Tibial artery (tissue), 4 donors: ENCODE measurements around the gene RNF213.

Source experiments
- DNase-seq, 2 donors: peaks; one replicate each; pipeline ENCODE4 v3.0.0-alpha.2; 2019
- H3K27ac ChIP-seq, 2 donors: fragments of 200-600 bp; sonication (generic) in 1 of 2; 1 replicate in 1 of 2; 2 replicates in 1 of 2; pipeline ENCODE4 v1.5.1; 2018 to 2019; ENCODE audit warnings: mild to moderate bottlenecking in 1 of 2
- H3K27me3 ChIP-seq, 2 donors: fragments of 200-600 bp; sonication (generic) in 1 of 2; one replicate each; pipeline versions ENCODE4 v1.5.1 to v1.6.0; 2016 to 2019
- H3K36me3 ChIP-seq, 3 donors: fragments of 200-600 bp; sonication (generic) in 2 of 3; one replicate each; pipeline ENCODE4 v1.5.1; 2016 to 2019; ENCODE audit warnings: mild to moderate bottlenecking in 2 of 3
- H3K4me1 ChIP-seq, 4 donors: fragments of 200-600 bp; sonication (generic) in 2 of 4; 1 replicate in 3 of 4; 2 replicates in 1 of 4; pipeline ENCODE4 v1.5.1; 2016 to 2019
- H3K4me3 ChIP-seq, 2 donors: fragments of 200-600 bp; sonication (generic) in 1 of 2; 1 replicate in 1 of 2; 2 replicates in 1 of 2; pipeline ENCODE4 v1.5.1; 2018 to 2019; ENCODE audit warnings: mild to moderate bottlenecking in 2 of 2
- H3K9me3 ChIP-seq, 3 donors: fragments of 200-600 bp; sonication (generic) in 1 of 3; one replicate each; pipeline ENCODE4 v1.5.1; 2016 to 2019
- intact Hi-C: fragments of 100-400 bp; cut with DNase I; formaldehyde crosslinking; loops from one replicate; pipeline ENCODE4 v1.15.0; 2023; ENCODE audit warnings: low total_unique reads
- TF ChIP-seq, protein P1 (sequence below), 2 experiments: fragments of 200-600 bp in 1 of 2; fragments of 450-650 bp in 1 of 2; IDR thresholded peaks; one replicate each; pipeline ENCODE4 v1.5.1; 2017 to 2019; ENCODE audit warnings: antibody characterized with exemption in 2 of 2, mild to moderate bottlenecking in 1 of 2, moderate library complexity in 1 of 2

RNF213 gene

GRCh38 chr17:80290156-80290555 is 29.5 kb downstream of the RNF213 start:
- no peak overlapping the region for H3K27ac ChIP-seq
- H3K9me3 ChIP-seq: no peaks in the 10 kb centered on the region
- H3K4me1 ChIP-seq: no peaks in the 10 kb centered on the region
- no peaks in the 10 kb centered on the region for H3K27me3 ChIP-seq
- H3K36me3 ChIP-seq: peaks cover 66 to 98% (median 80%) of the 10 kb centered on the region in 3 donors
- no peak for DNase-seq
- no peak overlapping the region for H3K4me3 ChIP-seq
- TF ChIP-seq, protein P1, sequence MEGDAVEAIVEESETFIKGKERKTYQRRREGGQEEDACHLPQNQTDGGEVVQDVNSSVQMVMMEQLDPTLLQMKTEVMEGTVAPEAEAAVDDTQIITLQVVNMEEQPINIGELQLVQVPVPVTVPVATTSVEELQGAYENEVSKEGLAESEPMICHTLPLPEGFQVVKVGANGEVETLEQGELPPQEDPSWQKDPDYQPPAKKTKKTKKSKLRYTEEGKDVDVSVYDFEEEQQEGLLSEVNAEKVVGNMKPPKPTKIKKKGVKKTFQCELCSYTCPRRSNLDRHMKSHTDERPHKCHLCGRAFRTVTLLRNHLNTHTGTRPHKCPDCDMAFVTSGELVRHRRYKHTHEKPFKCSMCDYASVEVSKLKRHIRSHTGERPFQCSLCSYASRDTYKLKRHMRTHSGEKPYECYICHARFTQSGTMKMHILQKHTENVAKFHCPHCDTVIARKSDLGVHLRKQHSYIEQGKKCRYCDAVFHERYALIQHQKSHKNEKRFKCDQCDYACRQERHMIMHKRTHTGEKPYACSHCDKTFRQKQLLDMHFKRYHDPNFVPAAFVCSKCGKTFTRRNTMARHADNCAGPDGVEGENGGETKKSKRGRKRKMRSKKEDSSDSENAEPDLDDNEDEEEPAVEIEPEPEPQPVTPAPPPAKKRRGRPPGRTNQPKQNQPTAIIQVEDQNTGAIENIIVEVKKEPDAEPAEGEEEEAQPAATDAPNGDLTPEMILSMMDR (IDR thresholded peaks at IDR 0.05): no peak
- intact Hi-C loops: no loop called here

DNA sequence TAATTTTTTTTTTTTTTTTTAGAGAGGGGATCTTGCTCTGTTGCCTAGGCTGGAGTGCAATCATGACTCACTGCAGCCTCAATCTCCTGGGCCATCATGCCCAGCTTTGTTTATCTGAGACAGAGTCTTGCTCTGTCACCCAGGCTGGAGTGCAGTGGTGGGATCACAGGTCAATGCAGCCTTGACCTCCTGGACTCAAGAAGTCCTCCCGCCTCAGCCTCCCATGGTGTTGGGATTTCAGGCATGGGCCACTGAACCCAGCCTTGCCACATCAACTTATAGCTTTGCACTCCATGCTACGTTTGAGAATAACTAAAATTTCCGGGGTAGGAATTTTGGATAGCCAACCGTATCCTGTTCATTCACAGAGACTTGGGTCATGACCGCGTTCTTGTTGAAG is 30.6 kb downstream of the RNF213 start:
- Histone ChIP-seq H3K27ac (no peak overlapping the region), H3K4me3 (no peak overlapping the region), H3K36me3 (peaks cover 73 to 100% (median 91%) of the 10 kb centered on the region in 3 donors), H3K9me3 (no peaks in the 10 kb centered on the region), H3K27me3 (no peaks in the 10 kb centered on the region), H3K4me1 (no peaks in the 10 kb centered on the region)
- intact Hi-C loops: no loop called here
- TF ChIP-seq, protein P1 (IDR thresholded peaks at IDR 0.05): no peak
- no peak for DNase-seq

- no peak for DNase-seq
- Histone ChIP-seq H3K36me3 (peaks cover 79 to 100% (median 97%) of the 10 kb centered on the region in 3 donors), H3K4me3 (no peak overlapping the region), H3K27ac (no peak overlapping the region), H3K27me3 (no peaks in the 10 kb centered on the region), H3K9me3 (no peaks in the 10 kb centered on the region), H3K4me1 (no peaks in the 10 kb centered on the region)
- TF ChIP-seq, protein P1 (IDR thresholded peaks at IDR 0.05): no peak
- intact Hi-C loops: no loop called here
These were observed 31.2 kb downstream of the RNF213 start for GRCh38 chr17:80291691-80292487.

- Histone ChIP-seq H3K9me3 (no peaks in the 10 kb centered on the region), H3K36me3 (peaks cover 86 to 100% (median 96%) of the 10 kb centered on the region in 3 donors), H3K4me3 (no peak overlapping the region), H3K27ac (no peak overlapping the region), H3K4me1 (no peaks in the 10 kb centered on the region), H3K27me3 (no peaks in the 10 kb centered on the region)
- DNase-seq: no peak
- TF ChIP-seq, protein P1 (IDR thresholded peaks at IDR 0.05): no peak
- intact Hi-C loops: no loop called here
These were observed 31.9 kb downstream of the RNF213 start for GRCh38 chr17:80292521-80292971.

DNA sequence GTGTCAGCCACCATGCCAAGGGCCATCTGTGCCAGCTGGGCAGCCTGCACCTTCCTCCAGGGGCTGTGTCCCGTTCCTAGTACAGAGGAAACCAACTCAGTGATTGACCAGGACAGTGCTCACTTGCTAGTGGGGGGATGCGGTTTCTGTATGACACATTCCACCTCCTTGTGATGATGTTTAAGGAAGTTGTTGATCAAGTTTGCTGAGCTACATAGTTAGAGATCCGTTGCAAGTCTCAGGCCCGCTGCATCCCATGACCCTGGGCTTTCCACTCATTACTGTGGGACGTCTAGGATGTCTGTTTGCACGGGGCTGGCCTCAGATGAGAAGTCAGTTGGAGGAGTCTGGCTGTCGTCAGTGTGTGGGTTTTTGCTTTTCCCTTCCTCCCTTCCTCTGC is 33.6 kb downstream of the RNF213 start:
- DNase-seq: peak in 1 of 2 donors; percentile 44
- H3K27me3 ChIP-seq: no peaks in the 10 kb centered on the region
- H3K36me3 ChIP-seq: peaks cover 86 to 100% (median 94%) of the 10 kb centered on the region in 3 donors
- no peaks in the 10 kb centered on the region for H3K9me3 ChIP-seq
- H3K4me1 ChIP-seq: no peaks in the 10 kb centered on the region
- intact Hi-C loops: no loop called here
- H3K4me3 ChIP-seq: no peak overlapping the region
- no peak overlapping the region for H3K27ac ChIP-seq
- TF ChIP-seq, protein P1 (IDR thresholded peaks at IDR 0.05): no peak
